Measurements from ENCODE around the gene OSM. TPM values are rescaled to one million over a fixed set of nuclear protein-coding genes. Genes with fewer than 3 reads are reported as not detected.

The OSM gene
- total RNA-seq, 2 experiments from 2014 or later = 74.7 to 80.5 TPM

GRCh38 chr22:30212996-30213441, 53.6 kb downstream of the OSM start:
- POLR2A ChIA-PET = no interaction called here
- H3K4me1 Mint-ChIP-seq = peaks cover 67% of the 10 kb centered on the region
- CTCF ChIA-PET = interaction anchor here (0.8 to 1.7 kb wide), 5 partner anchors 9 to 28 kb away, joined by 3 to 4 read pairs (median 3); no protein-coding TSS in a partner anchor
- H3K27me3 Mint-ChIP-seq = no peaks in the 10 kb centered on the region
- H3K4me3 Mint-ChIP-seq = no peak overlapping the region
- H3K36me3 Mint-ChIP-seq (ENCODE audit: low read depth) = peaks cover 7% of the 10 kb centered on the region
- peak overlapping the region; percentile 76 for H3K27ac Mint-ChIP-seq
- no peak for DNase-seq
- H3K9me3 Mint-ChIP-seq = no peaks in the 10 kb centered on the region

Other genes starting within 250 kb of the OSM start
- not detected for gene HORMAD2, start 186.4 kb downstream of the OSM start, total RNA-seq
- gene LIF, start 20.1 kb downstream of the OSM start, total RNA-seq = 100 to 1,000 TPM; 102 to 103 TPM
- 10 to 100 TPM; 16.7 to 20.0 TPM for gene CASTOR1, start 22.7 kb upstream of the OSM start, total RNA-seq
- 10 to 100 TPM; 45.5 to 47.6 TPM for gene TBC1D10A, start 60.1 kb upstream of the OSM start, total RNA-seq
- 100 to 1,000 TPM; 247 to 279 TPM for gene SF3A1, start 90.0 kb upstream of the OSM start, total RNA-seq
- 1 to 10 TPM; 3.5 to 4.3 TPM for gene CCDC157, start 90.2 kb upstream of the OSM start, total RNA-seq
- gene RNF215, start 120.6 kb upstream of the OSM start, total RNA-seq = 1 to 10 TPM; 9.8 to 9.9 TPM
- gene SEC14L2, start 130.2 kb upstream of the OSM start, total RNA-seq = 10 to 100 TPM in 1 of 2 experiments, 1 to 10 TPM in 1; 7.6 to 10.5 TPM
- gene MTFP1, start 158.9 kb upstream of the OSM start, total RNA-seq = 10 to 100 TPM; 34.5 to 40.0 TPM
- not detected for gene SEC14L3, start 205.2 kb upstream of the OSM start, total RNA-seq
- gene SEC14L4, start 238.8 kb upstream of the OSM start, total RNA-seq = not detected

Measured in activated CD4-positive, alpha-beta T cell treated with anti-CD3 and anti-CD28 coated beads, Interleukin-2, amount 10 ng/mL, durations not matched to agents 7 days and 5 days (primary cell).